NCI-H460 (cell line): ENCODE data around the gene FRS2. TPM values are rescaled to one million over a fixed set of nuclear protein-coding genes. Genes with fewer than 3 reads are reported as not detected.

Source experiments
- DNase-seq: peaks from one replicate; pipeline ENCODE4 v3.0.0-alpha.2; 2016; ENCODE audit warnings: low read depth; ENCODE audit errors: extremely low read depth
- small RNA-seq, 2 experiments: library from RNA; depleted of rRNA; stranded (forward); fragments of <200 nt; gene quantifications; one replicate each; pipeline ENCODE3, GENCODE V24; 2014
- total RNA-seq: library from RNA; depleted of rRNA; stranded (reverse); fragments of >200 nt; shearing (Covaris generic); gene quantifications from 2 replicates; pipeline ENCODE4 v1.2.3, GENCODE V29; 2014; rRNA removed

FRS2 gene
- total RNA-seq, 1 experiment from 2014 or later = 26.5 TPM

GRCh38 chr12:69613351-69613750, 143.2 kb downstream of the FRS2 start:
- DNase-seq = no peak

GRCh38 chr12:69616025-69616424, 145.8 kb downstream of the FRS2 start:
- DNase-seq = no peak

GRCh38 chr12:69619050-69619449, 148.9 kb downstream of the FRS2 start:
- DNase-seq = no peak

- DNase-seq = no peak
Measured at GRCh38 chr12:69620077-69620476, 149.9 kb downstream of the FRS2 start.

GRCh38 chr12:69620921-69621320, 150.7 kb downstream of the FRS2 start:
- no peak for DNase-seq

- no peak for DNase-seq
Measured at GRCh38 chr12:69621551-69621950, 151.4 kb downstream of the FRS2 start.

GRCh38 chr12:69623970-69624369, 153.8 kb downstream of the FRS2 start:
- DNase-seq = no peak

GRCh38 chr12:69627501-69627900, 157.3 kb downstream of the FRS2 start:
- no peak for DNase-seq

Small RNA genes within 50 kb of the gene (small RNA-seq; reads per million reads assigned to genes)
- gene MIR3913-1 = 0.08 to 1.5 reads per million in 2 experiments

Other genes starting within 250 kb of the FRS2 start
- 58.7 and 91.7 TPM in 2 replicates for gene CPSF6, start 230.8 kb upstream of the FRS2 start, total RNA-seq
- 0.57 TPM in 1 of 2 replicates, not detected in the other for gene LYZ, start 122.0 kb upstream of the FRS2 start, total RNA-seq
- gene YEATS4, start 110.6 kb upstream of the FRS2 start, total RNA-seq = 58.6 and 61.5 TPM in 2 replicates
- gene CCT2, start 115.1 kb downstream of the FRS2 start, total RNA-seq = 332 and 348 TPM in 2 replicates
- not detected in 2 replicates for gene LRRC10, start 140.5 kb downstream of the FRS2 start, total RNA-seq
- not detected in 2 replicates for gene BEST3, start 228.9 kb downstream of the FRS2 start, total RNA-seq